IMR-90 (cell line): ENCODE results near the gene DPP6. TPM values are rescaled to one million over a fixed set of nuclear protein-coding genes. Genes with fewer than 3 reads are reported as not detected.

Experiments
- ATAC-seq: fragments of 200-7000 bp; cut with Tn5 transposase; 2 replicates; pipeline ENCODE4 v1.9.1; 2020; ENCODE audit warnings: low read depth, mild to moderate bottlenecking, moderate library complexity
- BruUV-seq: library from RNA; stranded (reverse); fragments of 400-500 nt; replicated peaks from 2 replicates; lab custom pipeline; 2021; lab: Mats Ljungman, UMichigan
- CTCF ChIA-PET: fragments of 300-600 bp; formaldehyde crosslinking; extraction: SDS; loops from one replicate; lab custom pipeline; 2021; ENCODE audit warnings: antibody characterized with exemption; lab: Yijun Ruan, JAX
- POLR2A ChIA-PET: fragments of 300-600 bp; sonication (Branson Sonifier 250); formaldehyde crosslinking; loops from one replicate; lab custom pipeline; 2022; ENCODE audit warnings: antibody characterized with exemption; ENCODE audit not compliant: unreplicated experiment; lab: Charles Lee
- DNase-seq: peaks from one replicate; pipeline ENCODE4 v3.0.0; 2013
- H2AFZ ChIP-seq: replicated peaks from 2 replicates; pipeline ENCODE3; 2013; ENCODE audit warnings: low read length, mild to moderate bottlenecking; ENCODE audit not compliant: poor library complexity
- H2AK5ac ChIP-seq: 2 replicates; pipeline ENCODE4 v1.6.1; 2013; ENCODE audit warnings: low read depth, low read length, inconsistent platforms
- H2AK9ac ChIP-seq: replicated peaks from 2 replicates; pipeline ENCODE3; 2013; ENCODE audit warnings: mild to moderate bottlenecking, low read depth, low read length, moderate library complexity; ENCODE audit not compliant: poor library complexity
- H2BK120ac ChIP-seq: 2 replicates; pipeline ENCODE4 v1.6.1; 2013; ENCODE audit warnings: low read depth, low read length, inconsistent platforms
- H2BK15ac ChIP-seq: 3 replicates; pipeline ENCODE4 v1.6.1; 2013; ENCODE audit warnings: low read depth, low read length, inconsistent platforms
- H2BK20ac ChIP-seq: 2 replicates; pipeline ENCODE4 v1.6.1; 2013; ENCODE audit warnings: low read depth, mild to moderate bottlenecking, inconsistent platforms, low read length, moderate library complexity
- H2BK5ac ChIP-seq: 2 replicates; pipeline ENCODE4 v1.6.1; 2013; ENCODE audit warnings: mild to moderate bottlenecking, low read depth, low read length, inconsistent platforms; ENCODE audit not compliant: poor library complexity, severe bottlenecking
- H3K14ac ChIP-seq: replicated peaks from 2 replicates; pipeline ENCODE4 v1.6.1; 2013; ENCODE audit warnings: low read depth, low read length, inconsistent platforms
- H3K18ac ChIP-seq: 2 replicates; pipeline ENCODE4 v1.6.1; 2013; ENCODE audit warnings: low read depth, low read length, control low read depth
- H3K23ac ChIP-seq: 2 replicates; pipeline ENCODE4 v1.6.1; 2013; ENCODE audit warnings: low read depth, low read length, inconsistent platforms
- H3K27ac ChIP-seq: 2 replicates; pipeline ENCODE4 v1.5.1; 2013; ENCODE audit warnings: mild to moderate bottlenecking, control low read depth, low read length; ENCODE audit not compliant: insufficient read depth
- H3K27me3 ChIP-seq: 2 replicates; pipeline ENCODE4 v1.6.1; 2013; ENCODE audit warnings: low read length; ENCODE audit not compliant: control insufficient read depth, insufficient read depth
- H3K36me3 ChIP-seq: 2 replicates; pipeline ENCODE4 v1.6.1; 2013; ENCODE audit warnings: low read length, mixed read lengths; ENCODE audit not compliant: control insufficient read depth, insufficient read depth
- H3K4ac ChIP-seq: 2 replicates; pipeline ENCODE4 v1.6.1; 2013; ENCODE audit warnings: low read depth, low read length, inconsistent platforms
- H3K4me1 ChIP-seq: 2 replicates; pipeline ENCODE4 v1.6.1; 2013; ENCODE audit warnings: low read length, mixed read lengths; ENCODE audit not compliant: control insufficient read depth, insufficient read depth
- H3K4me2 ChIP-seq: 2 replicates; pipeline ENCODE4 v1.6.1; 2013; ENCODE audit warnings: low read depth, mild to moderate bottlenecking, control low read depth, low read length, moderate library complexity
- H3K4me3 ChIP-seq: 2 replicates; pipeline ENCODE4 v1.5.1; 2013; ENCODE audit warnings: low read depth, mild to moderate bottlenecking, control low read depth, low read length, moderate library complexity; ENCODE audit not compliant: insufficient read depth
- H3K56ac ChIP-seq: 2 replicates; pipeline ENCODE4 v1.6.1; 2013; ENCODE audit warnings: low read length, inconsistent platforms; ENCODE audit not compliant: insufficient read depth; ENCODE audit errors: extremely low read depth
- H3K79me1 ChIP-seq, 2 experiments: 2 replicates each; pipeline ENCODE4 v1.6.1; 2013; ENCODE audit warnings: low read length in 2 of 2, inconsistent platforms in 1 of 2, low read depth in 1 of 2
- H3K9ac ChIP-seq: 2 replicates; pipeline ENCODE4 v1.6.1; 2013; ENCODE audit warnings: low read depth, low read length, control low read depth
- H3K9me1 ChIP-seq: 2 replicates; pipeline ENCODE4 v1.6.1; 2013; ENCODE audit warnings: low read length, inconsistent platforms; ENCODE audit not compliant: insufficient read depth
- H3K9me3 ChIP-seq: 2 replicates; pipeline ENCODE4 v1.6.1; 2013; ENCODE audit warnings: low read length; ENCODE audit not compliant: control insufficient read depth, insufficient read depth
- H4K20me1 ChIP-seq: 2 replicates; pipeline ENCODE4 v1.6.1; 2013; ENCODE audit warnings: low read length, inconsistent platforms; ENCODE audit not compliant: insufficient read depth
- H4K5ac ChIP-seq: 2 replicates; pipeline ENCODE4 v1.6.1; 2013; ENCODE audit warnings: mild to moderate bottlenecking, low read depth, low read length, control low read depth
- H4K8ac ChIP-seq, 2 experiments: 2 replicates each; pipeline ENCODE4 v1.6.1; 2013; ENCODE audit warnings: low read depth in 2 of 2, low read length in 2 of 2, control low read depth in 1 of 2, inconsistent platforms in 1 of 2
- H4K91ac ChIP-seq: 2 replicates; pipeline ENCODE4 v1.6.1; 2013; ENCODE audit warnings: low read depth, low read length, inconsistent platforms; ENCODE audit not compliant: insufficient read depth
- CEBPB ChIP-seq: IDR thresholded peaks from 2 replicates; pipeline ENCODE4 v1.6.1; 2012; ENCODE audit warnings: low read depth, low read length, improper control_type of control experiment
- CTCF ChIP-seq: conservative IDR thresholded peaks from 2 replicates; pipeline ENCODE4 v1.5.1; 2012; ENCODE audit warnings: mild to moderate bottlenecking, low read depth, low read length, improper control_type of control experiment
- FOS ChIP-seq: fragments of 150-350 bp; IDR thresholded peaks from 2 replicates; pipeline ENCODE4 v1.6.1; 2016; ENCODE audit warnings: low read depth, low read length
- MXI1 ChIP-seq: IDR thresholded peaks from 2 replicates; pipeline ENCODE4 v1.6.1; 2012; ENCODE audit warnings: low read depth, mild to moderate bottlenecking, low read length, moderate library complexity, borderline replicate concordance
- POLR2A ChIP-seq: IDR thresholded peaks from 2 replicates; pipeline ENCODE4 v1.6.1; 2012; ENCODE audit warnings: mild to moderate bottlenecking, low read depth, low read length
- RCOR1 ChIP-seq: IDR thresholded peaks from 2 replicates; pipeline ENCODE4 v1.6.1; 2012; ENCODE audit warnings: mild to moderate bottlenecking, low read length, improper control_type of control experiment; ENCODE audit not compliant: insufficient replicate concordance
- USF2 ChIP-seq: fragments of 150-350 bp; IDR thresholded peaks from 2 replicates; pipeline ENCODE4 v1.6.1; 2017; ENCODE audit warnings: mild to moderate bottlenecking, antibody characterized with exemption, low read length, low read depth
- WGBS, 2 experiments: methylation state at CpG; one replicate each; pipeline versions ENCODE4 v1.1.5 to v1.1.7; 2013; ENCODE audit warnings: missing lambda C conversion rate in 2 of 2; ENCODE audit not compliant: insufficient read length in 1 of 2; ENCODE audit errors: extremely low coverage in 2 of 2; 5-methylcytosine and 5-hydroxymethylcytosine counted together
- dilution Hi-C: fragments of 300-500 bp; cut with HindIII; formaldehyde crosslinking; loops from one replicate; pipeline ENCODE4 v1.14.3; 2018; ENCODE audit warnings: low sequenced_read_pairs; ENCODE audit not compliant: unreplicated experiment
- in situ Hi-C: fragments of 300-500 bp; cut with MboI; formaldehyde crosslinking; loops from 3 replicates; pipeline ENCODE4 v1.14.3; 2019; ENCODE audit warnings: low sequenced_read_pairs, inconsistent platforms, mixed read lengths
- intact Hi-C: fragments of 100-400 bp; cut with micrococcal nuclease; formaldehyde crosslinking; loops from 2 replicates; pipeline ENCODE4 v1.10.0; 2022
- polyA plus RNA-seq, 3 experiments: library from polyadenylated mRNA; depleted of rRNA; stranded (reverse); fragments of >200 nt; gene quantifications; 2 replicates each; pipeline ENCODE4 v1.2.3, GENCODE V29; 2012; ENCODE audit warnings: low replicate concordance in 1 of 3
- total RNA-seq: library from RNA; depleted of rRNA; stranded (reverse); fragments of >200 nt; gene quantifications from 2 replicates; pipeline ENCODE4 v1.2.3, GENCODE V29; 2012

DPP6 gene
- total and polyA plus RNA-seq, 2 of the 4 experiments (the other 2 are of a cell fraction): not detected

- no peak overlapping the region for H3K4me3 ChIP-seq
- H4K5ac ChIP-seq: no peak overlapping the region
- in situ Hi-C loops (no loop called here), intact Hi-C loops (no loop called here), dilution Hi-C loops (no loop called here)
- H3K79me1 ChIP-seq: no peaks in the 10 kb centered on the region
- no peaks in the 10 kb centered on the region for H3K4me1 ChIP-seq
- no CpG with 5 or more reads among the region's 10 CpGs for WGBS, 2 experiments
- no peak for DNase-seq
- H3K27ac ChIP-seq: no peak overlapping the region
- no peak overlapping the region for H3K4ac ChIP-seq
- no peaks in the 10 kb centered on the region for H3K9me1 ChIP-seq
- H4K91ac ChIP-seq: no peak overlapping the region
- no peak overlapping the region for H2BK120ac ChIP-seq
- H2AK9ac ChIP-seq: no peak overlapping the region
- no peaks in the 10 kb centered on the region for H3K27me3 ChIP-seq
- H3K36me3 ChIP-seq: no peaks in the 10 kb centered on the region
- H4K20me1 ChIP-seq: no peaks in the 10 kb centered on the region
- peaks cover 13% of the 10 kb centered on the region for H3K9me3 ChIP-seq
- H3K14ac ChIP-seq: no peak overlapping the region
- TF ChIP-seq USF2 (no peak), RCOR1 (no peak), CTCF (no peak), CEBPB (no peak), POLR2A (no peak), FOS (no peak), MXI1 (no peak)
- H2AFZ ChIP-seq: no peak overlapping the region
- no peak overlapping the region for H2AK5ac ChIP-seq
- no peak overlapping the region for H3K9ac ChIP-seq
- no peak overlapping the region for H2BK15ac ChIP-seq
- no peak overlapping the region for H2BK20ac ChIP-seq
- H2BK5ac ChIP-seq: no peak overlapping the region
- ChIA-PET CTCF (no interaction called here), POLR2A (no interaction called here)
- H4K8ac ChIP-seq: no peak overlapping the region
- H3K23ac ChIP-seq: no peak overlapping the region
- H3K18ac ChIP-seq: no peak overlapping the region
- H3K56ac ChIP-seq: no peak overlapping the region
- no peak overlapping the region for H3K4me2 ChIP-seq
- no peak for ATAC-seq
- BruUV-seq: no TSS peak
Observed at GRCh38 chr7:154474903-154475520, 422.8 kb downstream of the DPP6 start.
